Measurements from ENCODE around the gene RREB1. TPM values are rescaled to one million over a fixed set of nuclear protein-coding genes. Genes with fewer than 3 reads are reported as not detected.
A peak's percentile ranks its signal among the peaks of the same experiment; 100 is the strongest.

Gene RREB1
- total RNA-seq, 1 donor from 2014 or later: 43.9 TPM

DNA sequence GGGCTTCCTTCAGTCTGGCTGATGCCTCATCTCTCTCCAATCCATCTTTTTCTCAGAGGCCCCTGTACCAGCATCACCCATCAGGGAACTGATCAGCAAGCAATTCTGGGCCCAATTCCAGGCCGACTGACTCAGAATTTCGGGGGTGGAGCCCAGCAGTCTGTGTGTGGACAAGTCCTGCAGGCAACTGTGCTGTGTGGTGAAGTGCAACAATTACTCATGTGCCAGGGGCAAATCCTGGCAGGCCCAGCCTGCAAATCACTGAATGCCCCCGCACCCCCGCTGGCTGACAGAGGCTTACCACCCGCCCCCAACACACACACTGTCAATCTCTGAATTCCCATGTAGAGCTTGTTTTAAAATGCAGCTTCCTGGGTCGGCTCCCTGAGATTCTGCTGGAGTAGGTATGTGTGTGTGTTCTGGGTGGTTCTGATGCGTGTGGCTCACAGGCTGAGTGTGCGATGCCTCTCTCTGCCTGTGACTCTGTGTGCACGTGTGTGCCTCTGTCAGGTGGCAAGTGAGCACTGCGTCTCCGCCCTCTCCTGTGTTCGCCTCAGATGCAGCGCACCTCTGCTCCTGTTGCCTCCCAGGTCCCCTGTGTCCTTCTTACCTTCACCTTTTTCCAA is 159.8 kb downstream of the RREB1 start:
- DNase-seq (ENCODE audit: extremely low spot score, unreplicated experiment): peak; percentile 40
- H3K4me1 Mint-ChIP-seq (ENCODE audit: unreplicated experiment): peaks cover 7% of the 10 kb centered on the region
- H3K9me3 Mint-ChIP-seq: no peaks in the 10 kb centered on the region
- no peaks in the 10 kb centered on the region for H3K36me3 Mint-ChIP-seq
- no peak overlapping the region for H3K27ac Mint-ChIP-seq
- TF ChIP-seq CTCF (conservative IDR thresholded peaks at IDR 0.05): no peak
- no peak overlapping the region for H3K4me3 Mint-ChIP-seq
- H3K27me3 Mint-ChIP-seq: no peaks in the 10 kb centered on the region

DNA sequence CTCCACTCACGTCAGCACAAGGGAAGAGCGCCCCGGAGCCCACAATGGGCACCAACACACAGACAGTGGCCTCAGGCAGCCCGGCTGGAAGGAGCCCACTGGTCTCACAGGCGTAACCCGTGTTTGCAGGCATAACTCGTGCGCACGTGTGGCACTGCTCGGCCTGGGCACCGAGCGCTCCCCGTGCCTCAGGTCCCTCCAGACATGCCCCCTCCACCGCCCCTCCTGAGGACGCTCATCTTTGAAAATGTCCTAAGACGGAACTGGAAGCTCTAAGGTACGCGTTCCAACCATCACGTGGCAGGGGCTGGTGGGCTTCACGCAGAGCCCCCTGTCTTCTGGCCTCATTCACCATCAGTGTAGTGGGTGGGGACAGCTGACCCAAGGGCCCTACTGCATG is 160.6 kb downstream of the RREB1 start:
- no peak overlapping the region for H3K27ac Mint-ChIP-seq

DNA sequence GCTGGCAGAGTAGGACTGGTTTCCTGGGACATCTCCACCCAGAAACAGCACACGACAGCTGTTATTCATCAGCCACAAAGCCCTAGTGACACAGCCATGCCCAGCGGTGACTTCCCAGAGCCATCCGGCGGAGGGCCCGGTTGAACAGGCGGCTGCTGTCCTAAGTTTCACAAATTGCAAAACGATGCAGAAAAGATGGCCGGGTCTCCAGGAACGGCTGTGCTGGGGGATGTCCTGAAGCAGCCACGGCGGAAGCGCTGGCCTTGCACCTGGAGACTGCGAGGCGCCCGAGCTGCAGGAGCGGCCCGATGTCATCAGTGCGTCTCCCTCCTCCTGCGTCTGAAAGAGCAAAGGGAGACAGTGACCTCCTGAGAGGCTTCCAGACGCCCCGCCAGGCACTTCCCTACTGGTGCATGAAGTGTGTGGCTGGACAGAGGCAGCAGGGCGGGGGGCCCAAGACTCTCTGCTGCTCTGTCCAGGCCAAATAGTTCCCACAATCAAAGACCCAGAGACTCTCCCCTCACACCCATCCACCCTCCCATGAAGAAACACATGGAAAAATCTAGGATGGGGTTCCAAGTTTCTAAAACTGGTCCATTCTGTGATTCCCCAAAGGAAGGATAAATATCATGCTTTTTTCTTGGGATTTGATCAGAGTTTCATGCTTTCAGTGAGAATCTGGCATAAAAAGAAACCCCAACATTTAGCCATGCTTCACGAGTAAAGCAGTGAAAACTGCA is 161.2 kb downstream of the RREB1 start:
- no peaks in the 10 kb centered on the region for H3K36me3 Mint-ChIP-seq

More for the DNA sequence above, 160.6 kb downstream of the RREB1 start:
- H3K27me3 Mint-ChIP-seq: no peaks in the 10 kb centered on the region
- TF ChIP-seq CTCF (conservative IDR thresholded peaks at IDR 0.05): no peak
- no peak overlapping the region for H3K4me3 Mint-ChIP-seq
- H3K4me1 Mint-ChIP-seq (ENCODE audit: unreplicated experiment): peaks cover 7% of the 10 kb centered on the region
- DNase-seq (ENCODE audit: extremely low spot score, unreplicated experiment): no peak
- no peaks in the 10 kb centered on the region for H3K36me3 Mint-ChIP-seq
- H3K9me3 Mint-ChIP-seq: no peaks in the 10 kb centered on the region

GRCh38 chr6:7269816-7270215 is 162.1 kb downstream of the RREB1 start:
- Mint-ChIP-seq H3K9me3 (no peaks in the 10 kb centered on the region), H3K4me3 (no peak overlapping the region), H3K27ac (no peak overlapping the region), H3K27me3 (no peaks in the 10 kb centered on the region), H3K36me3 (no peaks in the 10 kb centered on the region), H3K4me1 (ENCODE audit: unreplicated experiment) (peaks cover 7% of the 10 kb centered on the region)
- TF ChIP-seq CTCF (conservative IDR thresholded peaks at IDR 0.05): no peak
- DNase-seq (ENCODE audit: extremely low spot score, unreplicated experiment): no peak

More for the DNA sequence above, 161.2 kb downstream of the RREB1 start:
- no peaks in the 10 kb centered on the region for H3K27me3 Mint-ChIP-seq
- DNase-seq (ENCODE audit: extremely low spot score, unreplicated experiment): no peak
- H3K9me3 Mint-ChIP-seq: no peaks in the 10 kb centered on the region
- no peak for TF ChIP-seq CTCF (conservative IDR thresholded peaks at IDR 0.05)
- H3K4me3 Mint-ChIP-seq: no peak overlapping the region
- no peak overlapping the region for H3K27ac Mint-ChIP-seq
- peaks cover 7% of the 10 kb centered on the region for H3K4me1 Mint-ChIP-seq (ENCODE audit: unreplicated experiment)

DNA sequence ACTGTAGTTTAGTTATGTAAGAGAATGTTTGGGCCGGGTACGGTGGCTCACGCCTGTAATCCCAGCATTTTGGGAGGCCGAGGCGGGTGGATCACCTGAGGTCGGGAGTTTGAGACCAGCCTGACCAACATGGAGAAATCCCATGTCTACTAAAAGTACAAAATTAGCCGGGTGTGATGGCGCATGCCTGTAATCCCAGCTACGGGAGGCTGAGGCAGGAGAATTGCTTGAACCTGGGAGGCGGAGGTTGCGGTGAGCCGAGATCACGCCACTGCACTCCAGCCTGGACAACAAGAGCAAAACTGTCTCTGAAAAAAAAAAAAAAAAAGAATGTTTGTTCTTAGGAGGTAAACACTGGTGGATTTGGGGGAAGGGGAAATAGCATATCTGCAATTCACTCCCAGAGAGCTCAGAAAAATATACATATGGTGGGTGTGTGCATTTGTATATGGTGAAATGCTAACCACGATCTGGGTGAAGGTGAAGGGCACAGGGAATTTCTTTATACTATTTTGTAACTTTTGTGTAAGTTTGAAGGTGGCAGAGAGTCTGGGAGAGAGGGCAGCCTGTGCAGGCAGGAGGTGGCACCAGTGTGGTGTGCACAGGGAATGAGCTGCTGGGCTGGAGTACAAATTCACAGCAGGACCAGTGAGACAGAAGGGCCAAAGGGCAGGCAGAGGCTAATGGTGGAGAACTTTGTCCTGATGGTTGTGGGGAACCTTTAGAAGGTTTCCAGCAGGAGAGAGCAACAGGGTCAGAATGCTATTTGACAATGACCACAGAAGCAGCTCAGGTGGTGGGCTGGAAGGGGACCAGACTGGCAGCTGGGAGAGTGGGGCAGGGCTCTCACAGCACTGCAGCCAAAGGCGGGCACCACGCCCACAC is 162.8 kb downstream of the RREB1 start:
- H3K36me3 Mint-ChIP-seq: no peaks in the 10 kb centered on the region
- no peak for TF ChIP-seq CTCF (conservative IDR thresholded peaks at IDR 0.05)
- H3K27ac Mint-ChIP-seq: no peak overlapping the region
- no peaks in the 10 kb centered on the region for H3K27me3 Mint-ChIP-seq
- H3K4me1 Mint-ChIP-seq (ENCODE audit: unreplicated experiment): peaks cover 7% of the 10 kb centered on the region
- DNase-seq (ENCODE audit: extremely low spot score, unreplicated experiment): no peak
- no peak overlapping the region for H3K4me3 Mint-ChIP-seq
- H3K9me3 Mint-ChIP-seq: no peaks in the 10 kb centered on the region
